NB4 (cell line): ENCODE results near the gene CAMTA1.

ENCODE experiments used
- DNase-seq: peaks from one replicate; pipeline ENCODE4 v3.0.0; 2010; ENCODE audit warnings: low read depth
- H3K4me3 ChIP-seq: one replicate; pipeline ENCODE4 v1.5.1; 2011; ENCODE audit warnings: mild to moderate bottlenecking, low read depth, low read length, moderate library complexity
- MYC ChIP-seq: IDR thresholded peaks from 2 replicates; pipeline ENCODE4 v1.6.1; 2011; ENCODE audit warnings: low read depth, low read length
- POLR2A ChIP-seq: IDR thresholded peaks from 2 replicates; pipeline ENCODE4 v1.6.1; 2011; ENCODE audit warnings: mild to moderate bottlenecking; ENCODE audit not compliant: insufficient read length; ENCODE audit errors: extremely low read depth
- TF ChIP-seq, protein P1 (sequence below): IDR thresholded peaks from one replicate; pipeline ENCODE4 v1.5.1; 2012; ENCODE audit warnings: low read depth, low read length
- TF ChIP-seq, protein P2 (sequence below): IDR thresholded peaks from 2 replicates; pipeline ENCODE4 v1.6.1; 2011; ENCODE audit warnings: low read depth, low read length

Gene CAMTA1

DNA sequence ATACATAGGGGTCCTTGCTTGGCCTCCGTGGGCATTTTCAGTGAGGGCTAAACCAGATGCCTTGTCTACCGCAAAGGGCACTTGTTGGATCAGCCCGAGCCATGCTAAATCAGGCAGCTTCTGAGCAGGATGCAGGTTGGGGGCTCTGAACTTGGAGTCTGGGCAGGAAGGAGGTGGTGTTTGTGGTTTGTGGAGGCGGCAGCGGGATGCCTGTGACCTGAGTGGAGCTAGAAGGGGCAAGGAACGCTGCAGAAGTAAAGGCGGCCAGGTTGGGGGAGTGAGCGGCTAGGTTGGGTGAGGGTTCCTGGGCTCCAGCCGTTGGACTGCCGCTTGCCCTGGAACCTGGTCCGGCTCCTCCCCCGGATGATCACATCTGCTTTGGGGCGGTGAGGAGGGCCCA is 183.9 kb downstream of the CAMTA1 start:
- DNase-seq: peak; percentile 84
- no peak overlapping the region for H3K4me3 ChIP-seq
- TF ChIP-seq, protein P1, sequence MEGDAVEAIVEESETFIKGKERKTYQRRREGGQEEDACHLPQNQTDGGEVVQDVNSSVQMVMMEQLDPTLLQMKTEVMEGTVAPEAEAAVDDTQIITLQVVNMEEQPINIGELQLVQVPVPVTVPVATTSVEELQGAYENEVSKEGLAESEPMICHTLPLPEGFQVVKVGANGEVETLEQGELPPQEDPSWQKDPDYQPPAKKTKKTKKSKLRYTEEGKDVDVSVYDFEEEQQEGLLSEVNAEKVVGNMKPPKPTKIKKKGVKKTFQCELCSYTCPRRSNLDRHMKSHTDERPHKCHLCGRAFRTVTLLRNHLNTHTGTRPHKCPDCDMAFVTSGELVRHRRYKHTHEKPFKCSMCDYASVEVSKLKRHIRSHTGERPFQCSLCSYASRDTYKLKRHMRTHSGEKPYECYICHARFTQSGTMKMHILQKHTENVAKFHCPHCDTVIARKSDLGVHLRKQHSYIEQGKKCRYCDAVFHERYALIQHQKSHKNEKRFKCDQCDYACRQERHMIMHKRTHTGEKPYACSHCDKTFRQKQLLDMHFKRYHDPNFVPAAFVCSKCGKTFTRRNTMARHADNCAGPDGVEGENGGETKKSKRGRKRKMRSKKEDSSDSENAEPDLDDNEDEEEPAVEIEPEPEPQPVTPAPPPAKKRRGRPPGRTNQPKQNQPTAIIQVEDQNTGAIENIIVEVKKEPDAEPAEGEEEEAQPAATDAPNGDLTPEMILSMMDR: no peak
- TF ChIP-seq MYC (0 out of 2 replicates have a peak, but pooled peaks have one; percentile 13), POLR2A (no peak)
- TF ChIP-seq, protein P2, sequence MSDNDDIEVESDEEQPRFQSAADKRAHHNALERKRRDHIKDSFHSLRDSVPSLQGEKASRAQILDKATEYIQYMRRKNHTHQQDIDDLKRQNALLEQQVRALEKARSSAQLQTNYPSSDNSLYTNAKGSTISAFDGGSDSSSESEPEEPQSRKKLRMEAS: no peak

DNA sequence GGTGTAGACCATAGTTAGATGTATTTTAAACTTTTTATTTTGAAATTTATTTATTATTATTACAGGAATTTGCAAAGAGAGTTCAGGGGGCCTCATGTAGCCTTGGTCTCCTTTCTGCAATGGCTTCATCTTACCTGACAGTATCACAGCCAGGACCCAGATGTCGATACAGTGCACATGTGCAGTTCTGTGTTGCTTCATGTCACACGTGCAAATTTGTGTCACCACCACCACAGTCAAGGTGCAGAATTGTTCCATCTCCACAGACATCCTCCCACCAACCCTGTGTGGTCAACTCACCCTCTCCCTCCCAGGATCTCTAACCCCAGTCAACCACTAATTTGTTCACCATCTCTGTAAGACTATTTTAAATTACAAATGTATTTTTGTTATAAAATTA is 184.5 kb downstream of the CAMTA1 start:
- TF ChIP-seq, protein P2: no peak
- no peak for TF ChIP-seq MYC
- TF ChIP-seq, protein P1: no peak
- no peak for TF ChIP-seq POLR2A
- DNase-seq: no peak
- H3K4me3 ChIP-seq: no peak overlapping the region

DNA sequence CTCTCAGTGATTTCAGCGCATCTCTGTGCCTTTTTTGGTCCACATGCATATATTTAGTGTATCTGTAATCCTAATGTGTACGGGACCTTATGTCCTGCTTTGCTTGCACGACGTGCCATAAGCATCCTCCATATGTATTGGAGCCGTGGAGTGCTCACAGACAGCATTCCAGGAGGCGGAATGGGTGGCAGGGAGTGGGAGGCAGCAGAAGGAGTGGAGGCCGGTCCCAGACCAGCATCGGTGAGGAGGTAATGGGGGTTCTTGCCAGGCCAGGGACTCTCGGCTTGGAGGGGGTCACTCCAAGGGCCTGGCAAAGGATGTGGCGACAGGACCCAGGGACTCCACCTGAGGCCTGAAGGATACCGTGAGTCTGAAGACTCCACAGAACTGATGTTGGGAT is 185.0 kb downstream of the CAMTA1 start:
- TF ChIP-seq, protein P2: no peak
- no peak for TF ChIP-seq POLR2A
- DNase-seq: no peak

DNA sequence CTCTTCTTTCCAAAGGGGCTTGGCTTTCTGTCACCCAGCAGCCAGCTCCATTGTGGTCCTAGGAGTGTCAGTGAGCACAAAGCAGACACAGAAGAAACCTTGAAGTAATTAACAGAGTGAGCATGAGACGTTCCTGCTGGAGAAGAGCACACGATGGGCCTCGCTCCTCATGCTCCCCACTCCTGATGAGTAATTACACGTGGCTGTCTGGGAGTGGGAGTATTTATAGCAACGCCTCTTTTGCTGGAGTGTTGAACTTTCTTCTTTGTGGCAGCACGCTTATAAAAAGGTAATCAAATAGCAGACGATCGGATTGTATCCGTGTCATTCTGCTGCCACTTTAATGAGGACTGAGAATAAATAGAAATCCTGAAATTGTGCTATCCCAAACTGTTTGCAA is 185.8 kb downstream of the CAMTA1 start:
- TF ChIP-seq POLR2A: no peak
- TF ChIP-seq, protein P1: no peak
- TF ChIP-seq, protein P2: no peak
- no peak for TF ChIP-seq MYC
- DNase-seq: no peak
- H3K4me3 ChIP-seq: no peak overlapping the region

More for the DNA sequence above, 185.0 kb downstream of the CAMTA1 start:
- no peak overlapping the region for H3K4me3 ChIP-seq

DNA sequence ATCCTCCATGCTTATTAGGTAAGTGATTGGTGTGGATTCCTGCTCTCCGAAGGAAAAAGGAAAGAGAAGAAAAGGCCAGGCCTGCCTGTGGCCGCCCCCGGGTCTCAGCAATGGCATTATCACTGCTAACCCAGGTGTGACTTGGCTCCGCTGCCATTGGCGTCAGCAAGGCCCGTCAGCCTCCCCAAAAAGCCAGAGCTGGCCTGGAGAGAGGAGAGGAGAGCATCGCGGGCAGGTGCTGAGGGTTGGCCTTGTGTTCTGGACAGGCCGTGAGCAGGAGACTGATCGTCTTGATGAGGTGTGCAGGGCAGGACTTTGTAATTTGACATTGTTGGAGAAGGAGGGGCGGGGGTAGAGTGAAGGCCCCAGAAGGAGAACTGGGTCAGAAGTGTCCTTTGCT is 186.4 kb downstream of the CAMTA1 start:
- TF ChIP-seq, protein P2: no peak
- TF ChIP-seq, protein P1: no peak
- no peak for TF ChIP-seq MYC
- no peak for TF ChIP-seq POLR2A

DNA sequence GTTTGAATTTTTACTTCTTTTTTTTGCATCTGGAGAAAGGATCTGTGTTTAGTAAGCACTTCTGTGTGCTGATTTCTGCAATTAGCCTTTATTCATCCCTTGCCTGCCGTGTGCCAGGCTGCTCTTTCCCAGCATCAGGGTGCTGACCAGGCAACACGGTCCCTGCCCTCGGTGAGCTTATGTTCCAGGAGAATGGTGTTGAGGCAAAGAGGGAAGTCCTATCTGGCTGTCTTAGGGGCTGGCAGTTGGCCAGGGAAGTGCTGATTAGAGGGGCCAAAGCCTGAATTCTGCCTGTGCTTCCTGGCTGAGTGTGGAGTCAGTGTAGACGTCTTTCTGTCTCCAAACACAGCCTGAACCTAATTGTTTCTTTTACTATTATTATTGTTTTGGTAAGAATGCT is 187.1 kb downstream of the CAMTA1 start:
- no peak overlapping the region for H3K4me3 ChIP-seq
- DNase-seq: peak; percentile 18
- TF ChIP-seq, protein P2: no peak
- TF ChIP-seq, protein P1: no peak
- no peak for TF ChIP-seq POLR2A
- no peak for TF ChIP-seq MYC

More for the DNA sequence above, 186.4 kb downstream of the CAMTA1 start:
- no peak for DNase-seq
- no peak overlapping the region for H3K4me3 ChIP-seq
